SK-N-SH (cell line): ENCODE data around the gene NTSR1. TPM values are rescaled to one million over a fixed set of nuclear protein-coding genes. Genes with fewer than 3 reads are reported as not detected.

Experiments
- CTCF ChIA-PET: fragments of 300-600, 350-600 bp; formaldehyde crosslinking; extraction: SDS; loops from one replicate; lab custom pipeline; 2021; lab: Yijun Ruan, JAX
- POLR2A ChIA-PET: fragments of 350-600 bp; sonication (Branson Sonifier 250); formaldehyde crosslinking; extraction: SDS; loops from one replicate; lab custom pipeline; 2020; ENCODE audit warnings: antibody characterized with exemption, inconsistent platforms; lab: Yijun Ruan, JAX
- DNase-seq: peaks from one replicate; pipeline ENCODE4 v3.0.0; 2012
- H2AFZ ChIP-seq: fragments of 200-600 bp; sonication (generic); 2 replicates; pipeline ENCODE4 v1.8.1; 2016; ENCODE audit warnings: antibody characterized with exemption, mild to moderate bottlenecking, low read depth
- H3F3A ChIP-seq: fragments of 200-600 bp; sonication (generic); replicated peaks from 2 replicates; pipeline ENCODE3; 2016; ENCODE audit warnings: antibody characterized with exemption, mild to moderate bottlenecking; ENCODE audit not compliant: insufficient read depth
- H3K27ac ChIP-seq, 2 experiments: fragments of 200-500 bp in 1 of 2; fragments of 200-600 bp in 1 of 2; sonication (Bioruptor generic) in 1 of 2; sonication (generic), shearing (Covaris generic) in 1 of 2; 2 replicates each; pipeline versions ENCODE4 v1.5.1 to v1.6.1; 2014 to 2016; ENCODE audit warnings: low read depth in 2 of 2, inconsistent platforms in 1 of 2, low read length in 1 of 2, mild to moderate bottlenecking in 1 of 2, mixed read lengths in 1 of 2
- H3K27me3 ChIP-seq: fragments of 200-600 bp; sonication (generic), shearing (Covaris generic); 2 replicates; pipeline ENCODE4 v1.6.1; 2016; ENCODE audit warnings: mixed run types; ENCODE audit not compliant: insufficient read depth
- H3K36me3 ChIP-seq, 2 experiments: fragments of 200-500 bp in 1 of 2; fragments of 200-600 bp in 1 of 2; sonication (Bioruptor generic) in 1 of 2; sonication (generic) in 1 of 2; replicated peaks in 1 of 2; 2 replicates each; pipeline versions ENCODE3 to v1.5.1; 2014 to 2016; ENCODE audit warnings: low read length in 1 of 2, mild to moderate bottlenecking in 1 of 2; ENCODE audit not compliant: insufficient read depth in 2 of 2, control insufficient read depth in 1 of 2
- H3K4me1 ChIP-seq, 2 experiments: fragments of 200-500 bp in 1 of 2; fragments of 200-600 bp in 1 of 2; sonication (Bioruptor generic) in 1 of 2; sonication (generic), shearing (Covaris generic) in 1 of 2; 2 replicates each; pipeline versions ENCODE4 v1.5.1 to v1.6.1; 2014 to 2016; ENCODE audit warnings: low read depth in 1 of 2, low read length in 1 of 2, mixed run types in 1 of 2; ENCODE audit not compliant: insufficient read depth in 2 of 2, control insufficient read depth in 1 of 2
- H3K4me2 ChIP-seq: fragments of 200-600 bp; sonication (generic), shearing (Covaris generic); 2 replicates; pipeline ENCODE4 v1.6.1; 2017; ENCODE audit warnings: mixed run types
- H3K4me3 ChIP-seq, 2 experiments: fragments of 200-500 bp in 1 of 2; fragments of 200-600 bp in 1 of 2; sonication (Bioruptor generic) in 1 of 2; sonication (generic), shearing (Covaris generic) in 1 of 2; 2 replicates each; pipeline versions ENCODE4 v1.5.1 to v1.8.1; 2014 to 2016; ENCODE audit warnings: low read depth in 2 of 2, inconsistent platforms in 1 of 2, low read length in 1 of 2, mild to moderate bottlenecking in 1 of 2, mixed read lengths in 1 of 2, moderate library complexity in 1 of 2
- H3K79me2 ChIP-seq: fragments of 200-600 bp; sonication (generic); 2 replicates; pipeline ENCODE4 v1.8.1; 2017; ENCODE audit warnings: mild to moderate bottlenecking; ENCODE audit not compliant: insufficient read depth
- H3K9ac ChIP-seq: fragments of 200-600 bp; sonication (generic); 2 replicates; pipeline ENCODE4 v1.6.1; 2017; ENCODE audit warnings: mixed run types
- H3K9me2 ChIP-seq: fragments of 200-600 bp; sonication (generic); 2 replicates; pipeline ENCODE4 v1.6.1; 2017; ENCODE audit warnings: mixed run types
- H3K9me3 ChIP-seq: fragments of 200-600 bp; sonication (generic); 2 replicates; pipeline ENCODE4 v1.6.1; 2017; ENCODE audit warnings: mixed run types, mild to moderate bottlenecking, moderate library complexity
- H4K20me1 ChIP-seq: fragments of 200-600 bp; sonication (generic); 2 replicates; pipeline ENCODE4 v1.6.1; 2017; ENCODE audit warnings: mild to moderate bottlenecking, mixed run types; ENCODE audit not compliant: insufficient read depth
- CHD2 ChIP-seq: fragments of 150-350 bp; IDR thresholded peaks from 2 replicates; pipeline ENCODE4 v1.6.1; 2018; ENCODE audit warnings: low read length; ENCODE audit not compliant: partially characterized antibody
- CTCF ChIP-seq: fragments of 200-600 bp; sonication (generic); IDR thresholded peaks from 2 replicates; pipeline ENCODE4 v1.6.1; 2017; ENCODE audit warnings: antibody characterized with exemption, mild to moderate bottlenecking, moderate library complexity
- ELF1 ChIP-seq: IDR thresholded peaks from 2 replicates; pipeline ENCODE4 v1.4.0; 2012
- EZH2phosphoT487 ChIP-seq: fragments of 200-600 bp; sonication (generic); IDR thresholded peaks from 2 replicates; pipeline ENCODE4 v1.6.1; 2017; ENCODE audit warnings: low read depth, mixed run types, mild to moderate bottlenecking, antibody characterized with exemption, moderate library complexity, borderline replicate concordance
- FOSL2 ChIP-seq: IDR thresholded peaks from 2 replicates; pipeline ENCODE4 v1.4.0; 2012; ENCODE audit warnings: low read depth, mild to moderate bottlenecking, moderate library complexity, borderline replicate concordance
- FOXJ3 ChIP-seq: sonication (generic); formaldehyde crosslinking; IDR thresholded peaks from 2 replicates; pipeline ENCODE4 v1.5.1; 2020; ENCODE audit warnings: mild to moderate bottlenecking, missing genetic modification reagents
- FOXM1 ChIP-seq: IDR thresholded peaks from 2 replicates; pipeline ENCODE4 v1.4.0; 2012; ENCODE audit warnings: low read depth, mild to moderate bottlenecking
- IRF3 ChIP-seq: fragments of 150-350 bp; IDR thresholded peaks from 2 replicates; pipeline ENCODE4 v1.6.1; 2016; ENCODE audit warnings: mild to moderate bottlenecking, low read depth, low read length
- MAX ChIP-seq: IDR thresholded peaks from 2 replicates; pipeline ENCODE4 v1.4.0; 2012; ENCODE audit warnings: low read depth
- MEF2A ChIP-seq: IDR thresholded peaks from 2 replicates; pipeline ENCODE4 v1.4.0; 2012; ENCODE audit warnings: low read depth, borderline replicate concordance
- MXI1 ChIP-seq: IDR thresholded peaks from 2 replicates; pipeline ENCODE4 v1.6.1; 2012; ENCODE audit warnings: mild to moderate bottlenecking, low read depth, low read length, improper control_type of control experiment
- NRF1 ChIP-seq: IDR thresholded peaks from 2 replicates; pipeline ENCODE4 v1.6.1; 2012; ENCODE audit warnings: low read depth, mild to moderate bottlenecking, low read length
- PBX3 ChIP-seq: IDR thresholded peaks from 2 replicates; pipeline ENCODE4; 2012
- POLR2AphosphoS5 ChIP-seq: IDR thresholded peaks from 2 replicates; pipeline ENCODE4 v1.6.1; 2012; ENCODE audit warnings: low read depth, low read length
- RCOR1 ChIP-seq: fragments of 150-350 bp; IDR thresholded peaks from 2 replicates; pipeline ENCODE4 v1.6.1; 2017; ENCODE audit warnings: antibody characterized with exemption, low read length
- RFX5 ChIP-seq: IDR thresholded peaks from 2 replicates; pipeline ENCODE4 v1.6.1; 2012; ENCODE audit warnings: mild to moderate bottlenecking, improper control_type of control experiment, low read length
- RXRA ChIP-seq: IDR thresholded peaks from 2 replicates; pipeline ENCODE4 v1.4.0; 2012; ENCODE audit warnings: low read depth, mild to moderate bottlenecking, borderline replicate concordance
- SIN3A ChIP-seq: IDR thresholded peaks from 2 replicates; pipeline ENCODE4 v1.6.1; 2012; ENCODE audit warnings: low read depth, mild to moderate bottlenecking, low read length, moderate library complexity, borderline replicate concordance
- SMC3 ChIP-seq: IDR thresholded peaks from 2 replicates; pipeline ENCODE4 v1.6.1; 2012; ENCODE audit warnings: low read depth, low read length, improper control_type of control experiment
- TAF1 ChIP-seq: IDR thresholded peaks from 2 replicates; pipeline ENCODE4 v1.6.1; 2012; ENCODE audit warnings: low read depth, mild to moderate bottlenecking, low read length, moderate library complexity, borderline replicate concordance
- TCF12 ChIP-seq: IDR thresholded peaks from 2 replicates; pipeline ENCODE4 v1.4.0; 2012
- YY1 ChIP-seq: IDR thresholded peaks from 2 replicates; pipeline ENCODE4 v1.4.0; 2012; ENCODE audit warnings: low read depth, mild to moderate bottlenecking
- WGBS: methylation state at CpG from one replicate; pipeline ENCODE4 v1.1.6; 2017; ENCODE audit warnings: low lambda C conversion rate; 5-methylcytosine and 5-hydroxymethylcytosine counted together
- polyA plus RNA-seq, 3 experiments: library from polyadenylated mRNA; depleted of rRNA; stranded (reverse); fragments of >200 nt; gene quantifications; 2 replicates each; pipeline ENCODE4 v1.2.3, GENCODE V29; 2012

NTSR1 gene
- polyA plus RNA-seq, 1 of the 3 experiments (the other 2 are of a cell fraction) = 8.2 TPM

- H3K79me2 ChIP-seq = no peaks in the 10 kb centered on the region
- no peaks in the 10 kb centered on the region for H3K9me2 ChIP-seq
- H3K4me3 ChIP-seq = no peak overlapping the region
- peaks cover 0 to 4% of the 10 kb centered on the region in 2 experiments; a peak in 1 of 4 replicates for H3K4me1 ChIP-seq
- no peak for TF ChIP-seq TAF1
- TF ChIP-seq TCF12 = no peak
- TF ChIP-seq PBX3 = no peak
- no peak for TF ChIP-seq EZH2phosphoT487
- no peak for TF ChIP-seq FOXM1
- TF ChIP-seq MEF2A = no peak
- no peak for TF ChIP-seq POLR2AphosphoS5
- no peak for TF ChIP-seq IRF3
- TF ChIP-seq MAX = no peak
- TF ChIP-seq SMC3 = no peak
- no peak for TF ChIP-seq MXI1
- no peak for TF ChIP-seq RXRA
- no peak for TF ChIP-seq SIN3A
- no peak for TF ChIP-seq ELF1
- TF ChIP-seq CHD2 = no peak
- TF ChIP-seq NRF1 = no peak
- H3K27ac ChIP-seq = no peak overlapping the region
- H3K9ac ChIP-seq = no peak overlapping the region
- no peak overlapping the region for H3K4me2 ChIP-seq
- no peaks in the 10 kb centered on the region for H3K27me3 ChIP-seq
- no peaks in the 10 kb centered on the region for H4K20me1 ChIP-seq
- no peaks in the 10 kb centered on the region for H3K36me3 ChIP-seq
- H3F3A ChIP-seq = no peaks in the 10 kb centered on the region
- CTCF ChIA-PET = interaction anchor here (3.4 kb wide), 1 partner anchor 113 kb away, joined by 24 read pairs; no protein-coding TSS in a partner anchor
- POLR2A ChIA-PET = no interaction called here
- no peak overlapping the region for H2AFZ ChIP-seq
- DNase-seq = no peak
- 47% methylated on average over 9 of the region's 9 CpGs for WGBS
- no peaks in the 10 kb centered on the region for H3K9me3 ChIP-seq
These were observed 30.1 kb upstream of the NTSR1 start for GRCh38 chr20:62678553-62678952.

GRCh38 chr20:62679978-62680589, 28.6 kb upstream of the NTSR1 start:
- Histone ChIP-seq H3K36me3 (no peaks in the 10 kb centered on the region), H2AFZ (no peak overlapping the region), H4K20me1 (no peaks in the 10 kb centered on the region), H3K79me2 (no peaks in the 10 kb centered on the region), H3K9me3 (no peaks in the 10 kb centered on the region), H3K27me3 (no peaks in the 10 kb centered on the region), H3F3A (no peaks in the 10 kb centered on the region)
- POLR2A ChIA-PET = no interaction called here
- no peak for TF ChIP-seq CTCF
- no peak for TF ChIP-seq RCOR1
- TF ChIP-seq FOSL2 = no peak
- TF ChIP-seq MXI1 = no peak
- no peak for TF ChIP-seq FOXJ3
- no peak for TF ChIP-seq SMC3
- TF ChIP-seq EZH2phosphoT487 = no peak
- no peak for TF ChIP-seq YY1
- no peak for TF ChIP-seq RFX5
- no peak for TF ChIP-seq ELF1
- no peak for TF ChIP-seq RXRA
- no peak for TF ChIP-seq CHD2
- TF ChIP-seq SIN3A = no peak
- TF ChIP-seq, all 33 proteins: peak for 0
- Histone ChIP-seq H3K9me2 (no peaks in the 10 kb centered on the region), H3K9ac (no peak overlapping the region), H3K4me1 (peaks cover 0 to 3% of the 10 kb centered on the region in 2 experiments; a peak in 1 of 4 replicates), H3K27ac (no peak overlapping the region), H3K4me2 (no peak overlapping the region), H3K4me3 (no peak overlapping the region)
- WGBS = 69% methylated on average over 11 of the region's 11 CpGs
- CTCF ChIA-PET = interaction anchor here (1.4 to 3.4 kb wide), 2 partner anchors 111 to 128 kb away, joined by 3 to 24 read pairs; no protein-coding TSS in a partner anchor
- no peak for DNase-seq
